Caco-2 (cell line): ENCODE data around the gene SETDB1. TPM values are rescaled to one million over a fixed set of nuclear protein-coding genes. Genes with fewer than 3 reads are reported as not detected.

ENCODE experiments used
- BruUV-seq: library from RNA; stranded (reverse); fragments of 400-500 nt; replicated peaks from 2 replicates; lab custom pipeline; 2021; lab: Mats Ljungman, UMichigan
- CTCF ChIA-PET: fragments of 300-600 bp; sonication (Branson Sonifier 250); formaldehyde crosslinking; loops from one replicate; lab custom pipeline; 2022; ENCODE audit warnings: antibody characterized with exemption; lab: Charles Lee
- POLR2A ChIA-PET: fragments of 300-600 bp; sonication (Branson Sonifier 250); formaldehyde crosslinking; loops from one replicate; lab custom pipeline; 2022; ENCODE audit warnings: antibody characterized with exemption; lab: Charles Lee
- DNase-seq, 2 experiments: peaks; one replicate each; pipeline versions ENCODE4 v3.0.0 to v3.0.0-alpha.2; 2020 to 2022
- H3K27me3 ChIP-seq: replicated peaks from 2 replicates; pipeline ENCODE4 v1.6.0; 2011; ENCODE audit warnings: low read length; ENCODE audit not compliant: control insufficient read depth, insufficient read depth
- H3K36me3 ChIP-seq: 2 replicates; pipeline ENCODE4 v1.5.1; 2011; ENCODE audit warnings: low read length; ENCODE audit not compliant: control insufficient read depth, insufficient read depth
- H3K4me1 ChIP-seq: fragments of 250-450 bp; sonication (Bioruptor Pico); 2 replicates; pipeline ENCODE4 v1.5.1; 2020; ENCODE audit warnings: mild to moderate bottlenecking
- H3K4me3 ChIP-seq: 2 replicates; pipeline ENCODE4 v1.5.1; 2011; ENCODE audit warnings: low read depth, mild to moderate bottlenecking, control low read depth, low read length
- H3K9me3 ChIP-seq: fragments of 250-450 bp; sonication (Bioruptor Pico); 2 replicates; pipeline ENCODE4 v1.5.1; 2020; ENCODE audit warnings: mild to moderate bottlenecking, moderate library complexity
- H3K27ac Mint-ChIP-seq: one replicate; pipeline ENCODE4 v1.8.0; 2022; ENCODE audit warnings: mixed read lengths; ENCODE audit not compliant: unreplicated experiment
- H3K27me3 Mint-ChIP-seq: one replicate; pipeline ENCODE4 v1.8.0; 2022; ENCODE audit warnings: mixed read lengths; ENCODE audit not compliant: insufficient read depth, unreplicated experiment
- H3K36me3 Mint-ChIP-seq: one replicate; pipeline ENCODE4 v1.8.0; 2022; ENCODE audit warnings: mild to moderate bottlenecking, mixed read lengths; ENCODE audit not compliant: insufficient read depth, unreplicated experiment
- H3K4me1 Mint-ChIP-seq: one replicate; pipeline ENCODE4 v1.8.0; 2022; ENCODE audit warnings: low read depth, mixed read lengths; ENCODE audit not compliant: unreplicated experiment
- H3K4me3 Mint-ChIP-seq: one replicate; pipeline ENCODE4 v1.8.0; 2022; ENCODE audit warnings: mild to moderate bottlenecking, moderate library complexity, mixed read lengths; ENCODE audit not compliant: unreplicated experiment
- H3K9me3 Mint-ChIP-seq: one replicate; pipeline ENCODE4 v1.8.0; 2022; ENCODE audit warnings: mixed read lengths; ENCODE audit not compliant: unreplicated experiment
- CTCF ChIP-seq, 2 experiments: fragments of 200-600 bp in 1 of 2; IDR thresholded peaks; 1 replicate in 1 of 2; 2 replicates in 1 of 2; pipeline versions ENCODE4 v1.5.1 to v1.8.0; 2011 to 2022; ENCODE audit warnings: antibody characterized with exemption in 1 of 2, control low read depth in 1 of 2, inconsistent platforms in 1 of 2, low read depth in 1 of 2, low read length in 1 of 2, mild to moderate bottlenecking in 1 of 2, moderate library complexity in 1 of 2; ENCODE audit not compliant: insufficient read depth in 1 of 2, severe bottlenecking in 1 of 2, unreplicated experiment in 1 of 2
- intact Hi-C: fragments of 100-400 bp; cut with micrococcal nuclease; formaldehyde crosslinking; loops from one replicate; pipeline ENCODE4 v1.10.0; 2022; ENCODE audit not compliant: unreplicated experiment
- total RNA-seq: library from RNA; stranded (reverse); gene quantifications from 2 replicates; pipeline ENCODE4 v1.2.3, GENCODE V29; 2022

SETDB1 gene
- total RNA-seq, 1 experiment from 2014 or later: 45.0 TPM

GRCh38 chr1:150887018-150887417 is 39.1 kb upstream of the SETDB1 start, which contains the start of gene CTXND2:
Gene CTXND2 (plus strand): TSS chr1:150887136. CDS start chr1:150912315, 25,179 bp downstream.
- no peaks in the 10 kb centered on the region for H3K9me3 Mint-ChIP-seq
- H3K9me3 ChIP-seq: no peaks in the 10 kb centered on the region
- H3K36me3 ChIP-seq: no peaks in the 10 kb centered on the region
- no peak within 1 kb of the TSS for H3K27ac Mint-ChIP-seq
- ChIA-PET CTCF (no interaction called here), POLR2A (no interaction called here)
- H3K4me1 Mint-ChIP-seq: no peaks in the 10 kb centered on the region
- no peaks in the 10 kb centered on the region for H3K27me3 ChIP-seq
- no peak for DNase-seq
- no peaks in the 10 kb centered on the region for H3K4me1 ChIP-seq
- BruUV-seq: no TSS peak
- peaks cover 6% of the 10 kb centered on the region for H3K27me3 Mint-ChIP-seq
- no peak within 1 kb of the TSS for H3K4me3 ChIP-seq
- intact Hi-C loops: no loop called here
- no peak for TF ChIP-seq CTCF (IDR thresholded peaks at IDR 0.05; ENCODE audit: insufficient read depth in 1 of 2, low read depth in 1 of 2, low read length in 1 of 2, severe bottlenecking in 1 of 2, unreplicated experiment in 1 of 2)
- peaks cover 5% of the 10 kb centered on the region for H3K36me3 Mint-ChIP-seq
- no peak within 1 kb of the TSS for H3K4me3 Mint-ChIP-seq

- TF ChIP-seq CTCF (IDR thresholded peaks at IDR 0.05; ENCODE audit: insufficient read depth in 1 of 2, low read depth in 1 of 2, low read length in 1 of 2, severe bottlenecking in 1 of 2, unreplicated experiment in 1 of 2): no peak
- peaks cover 6% of the 10 kb centered on the region for H3K27me3 Mint-ChIP-seq
- no peaks in the 10 kb centered on the region for H3K36me3 ChIP-seq
- DNase-seq: no peak
- H3K4me3 Mint-ChIP-seq: no peak overlapping the region
- no peaks in the 10 kb centered on the region for H3K27me3 ChIP-seq
- no peaks in the 10 kb centered on the region for H3K9me3 ChIP-seq
- ChIA-PET CTCF (no interaction called here), POLR2A (no interaction called here)
- no peaks in the 10 kb centered on the region for H3K4me1 ChIP-seq
- H3K4me1 Mint-ChIP-seq: no peaks in the 10 kb centered on the region
- BruUV-seq: no TSS peak
- intact Hi-C loops: no loop called here
- H3K9me3 Mint-ChIP-seq: no peaks in the 10 kb centered on the region
- no peak overlapping the region for H3K27ac Mint-ChIP-seq
- H3K4me3 ChIP-seq: no peak overlapping the region
- peaks cover 5% of the 10 kb centered on the region for H3K36me3 Mint-ChIP-seq
Measured at GRCh38 chr1:150888727-150889126, 37.4 kb upstream of the SETDB1 start.

GRCh38 chr1:150890033-150890416 is 36.1 kb upstream of the SETDB1 start:
- H3K4me1 Mint-ChIP-seq: no peaks in the 10 kb centered on the region
- intact Hi-C loops: no loop called here
- CTCF ChIA-PET: interaction anchor here (1.3 kb wide), 1 partner anchor 116 kb away, joined by 4 read pairs; the partner anchor contains the start of gene MINDY1
- H3K4me1 ChIP-seq: no peaks in the 10 kb centered on the region
- H3K4me3 ChIP-seq: no peak overlapping the region
- peaks cover 5% of the 10 kb centered on the region for H3K36me3 Mint-ChIP-seq
- no peaks in the 10 kb centered on the region for H3K27me3 ChIP-seq
- H3K36me3 ChIP-seq: no peaks in the 10 kb centered on the region
- H3K27ac Mint-ChIP-seq: no peak overlapping the region
- TF ChIP-seq CTCF (IDR thresholded peaks at IDR 0.05; ENCODE audit: insufficient read depth in 1 of 2, low read depth in 1 of 2, low read length in 1 of 2, severe bottlenecking in 1 of 2, unreplicated experiment in 1 of 2): no peak
- H3K27me3 Mint-ChIP-seq: peaks cover 6% of the 10 kb centered on the region
- POLR2A ChIA-PET: no interaction called here
- no peaks in the 10 kb centered on the region for H3K9me3 ChIP-seq
- H3K9me3 Mint-ChIP-seq: no peaks in the 10 kb centered on the region
- BruUV-seq: no TSS peak
- DNase-seq: no peak
- no peak overlapping the region for H3K4me3 Mint-ChIP-seq
